HG03354 (cell line): ENCODE data around the gene CAB39L.
"Not testable (repeated sequence)": the region's sequence is repeated elsewhere in the genome, so short reads cannot be mapped to it uniquely, and the experiment has no call there.

Experiments
- ATAC-seq: cut with Tn5 transposase; IDR thresholded peaks from one replicate; pipeline ENCODE4 v1.9.1; 2021; ENCODE audit warnings: mild to moderate bottlenecking; ENCODE audit not compliant: unreplicated experiment, poor library complexity, severe bottlenecking

Gene CAB39L

GRCh38 chr13:49300276-49300675 is 143.6 kb downstream of the CAB39L start:
- ATAC-seq, result no peak

- ATAC-seq, result no peak
Measured at GRCh38 chr13:49298903-49299605, 144.8 kb downstream of the CAB39L start.

GRCh38 chr13:49298416-49298815 is 145.4 kb downstream of the CAB39L start:
- no peak for ATAC-seq

- no peak for ATAC-seq
Measured at GRCh38 chr13:49297338-49297737, 146.5 kb downstream of the CAB39L start.

- no peak for ATAC-seq
Measured at GRCh38 chr13:49296659-49297058, 147.2 kb downstream of the CAB39L start.

- ATAC-seq, result no peak
Measured at GRCh38 chr13:49295244-49295643, 148.6 kb downstream of the CAB39L start.

- ATAC-seq, result not testable (repeated sequence)
Measured at GRCh38 chr13:49294723-49295122, 149.1 kb downstream of the CAB39L start.

- no peak for ATAC-seq
Measured at GRCh38 chr13:49292742-49293486, 150.9 kb downstream of the CAB39L start.

- no peak for ATAC-seq
Measured at GRCh38 chr13:49288458-49288857, 155.4 kb downstream of the CAB39L start.

GRCh38 chr13:49287995-49288394 is 155.9 kb downstream of the CAB39L start:
- no peak for ATAC-seq

- no peak for ATAC-seq
Measured at GRCh38 chr13:49279885-49280284, 164.0 kb downstream of the CAB39L start.

GRCh38 chr13:49279112-49279511 is 164.8 kb downstream of the CAB39L start:
- ATAC-seq, result no peak

- ATAC-seq, result no peak
Measured at GRCh38 chr13:49278211-49278610, 165.7 kb downstream of the CAB39L start.

- ATAC-seq, result no peak
Measured at GRCh38 chr13:49272296-49272695, 171.6 kb downstream of the CAB39L start.

GRCh38 chr13:49271264-49271663 is 172.6 kb downstream of the CAB39L start:
- ATAC-seq, result no peak

- no peak for ATAC-seq
Measured at GRCh38 chr13:49265822-49266221, 178.0 kb downstream of the CAB39L start.

GRCh38 chr13:49262634-49263033 is 181.2 kb downstream of the CAB39L start:
- ATAC-seq, result no peak

- no peak for ATAC-seq
Measured at GRCh38 chr13:49259586-49259985, 184.3 kb downstream of the CAB39L start.
